K562 (cell line): ENCODE data around the gene FCRLA.

Experiments used
- ARID4B ChIP-seq: sonication (generic); formaldehyde crosslinking; IDR thresholded peaks from 2 replicates; pipeline ENCODE4 v1.8.0; 2022; ENCODE audit warnings: mild to moderate bottlenecking, missing genetic modification reagents
- CHD7 ChIP-seq: fragments of 200-600 bp; sonication (generic); IDR thresholded peaks from one replicate; pipeline ENCODE4 v1.6.1; 2012; ENCODE audit warnings: mild to moderate bottlenecking, low read depth, low read length, inconsistent platforms
- CTCF ChIP-seq, 3 experiments: IDR thresholded peaks in 2 of 3; conservative IDR thresholded peaks in 1 of 3; 2 replicates each; pipeline ENCODE4 v1.5.1; 2011 to 2012; ENCODE audit warnings: low read length in 3 of 3, mild to moderate bottlenecking in 3 of 3, control low read depth in 2 of 3, improper control_type of control experiment in 1 of 3, inconsistent platforms in 1 of 3, low read depth in 1 of 3, mixed read lengths in 1 of 3, moderate library complexity in 1 of 3; ENCODE audit not compliant: insufficient read depth in 2 of 3
- E2F1 ChIP-seq: sonication (generic); formaldehyde crosslinking; IDR thresholded peaks from 2 replicates; pipeline ENCODE4 v1.8.1; 2023; ENCODE audit warnings: mild to moderate bottlenecking, missing genetic modification reagents, moderate library complexity
- EGR1 ChIP-seq: fragments of 450-650 bp; conservative IDR thresholded peaks from 2 replicates; pipeline ENCODE4 v1.6.1; 2017; ENCODE audit warnings: mild to moderate bottlenecking
- ETV5 ChIP-seq: sonication (generic); formaldehyde crosslinking; IDR thresholded peaks from 2 replicates; pipeline ENCODE4 v1.4.0; 2020; ENCODE audit warnings: low read depth, mild to moderate bottlenecking, missing genetic modification reagents
- GABPA ChIP-seq: fragments of 200-800 bp; sonication (Bioruptor generic); conservative IDR thresholded peaks from 2 replicates; pipeline ENCODE4 v1.6.1; 2016; ENCODE audit warnings: low read depth, missing genetic modification characterization, missing compliant biosample characterization
- MXI1 ChIP-seq: IDR thresholded peaks from 2 replicates; pipeline ENCODE4 v1.6.1; 2011; ENCODE audit warnings: low read depth, mild to moderate bottlenecking, improper control_type of control experiment, low read length
- POLR2A ChIP-seq: fragments of 450-650 bp; conservative IDR thresholded peaks from 2 replicates; pipeline ENCODE4 v1.6.1; 2016
- ZNF143 ChIP-seq: sonication (generic); formaldehyde crosslinking; IDR thresholded peaks from 2 replicates; pipeline ENCODE4 v1.9.0; 2022; ENCODE audit warnings: mild to moderate bottlenecking, missing genetic modification reagents

GRCh38 chr1:161731981-161732718 is 25.1 kb downstream of the FCRLA start:
- TF ChIP-seq POLR2A (no peak), EGR1 (no peak), CTCF (IDR thresholded peaks at IDR 0.05 in 2 of 3, conservative IDR thresholded peaks at IDR 0.05 in 1 of 3; ENCODE audit: insufficient read depth in 2 of 3, low read depth in 1 of 3, low read length in 3 of 3) (no peak), ARID4B (CRISPR knock-in tag) (no peak), GABPA (no peak), ETV5 (CRISPR knock-in tag) (no peak), E2F1 (no peak), MXI1 (no peak), ZNF143 (CRISPR knock-in tag) (no peak), CHD7 (no peak)
